ENCODE measurements around the gene CLSTN3.

The CLSTN3 gene

DNA sequence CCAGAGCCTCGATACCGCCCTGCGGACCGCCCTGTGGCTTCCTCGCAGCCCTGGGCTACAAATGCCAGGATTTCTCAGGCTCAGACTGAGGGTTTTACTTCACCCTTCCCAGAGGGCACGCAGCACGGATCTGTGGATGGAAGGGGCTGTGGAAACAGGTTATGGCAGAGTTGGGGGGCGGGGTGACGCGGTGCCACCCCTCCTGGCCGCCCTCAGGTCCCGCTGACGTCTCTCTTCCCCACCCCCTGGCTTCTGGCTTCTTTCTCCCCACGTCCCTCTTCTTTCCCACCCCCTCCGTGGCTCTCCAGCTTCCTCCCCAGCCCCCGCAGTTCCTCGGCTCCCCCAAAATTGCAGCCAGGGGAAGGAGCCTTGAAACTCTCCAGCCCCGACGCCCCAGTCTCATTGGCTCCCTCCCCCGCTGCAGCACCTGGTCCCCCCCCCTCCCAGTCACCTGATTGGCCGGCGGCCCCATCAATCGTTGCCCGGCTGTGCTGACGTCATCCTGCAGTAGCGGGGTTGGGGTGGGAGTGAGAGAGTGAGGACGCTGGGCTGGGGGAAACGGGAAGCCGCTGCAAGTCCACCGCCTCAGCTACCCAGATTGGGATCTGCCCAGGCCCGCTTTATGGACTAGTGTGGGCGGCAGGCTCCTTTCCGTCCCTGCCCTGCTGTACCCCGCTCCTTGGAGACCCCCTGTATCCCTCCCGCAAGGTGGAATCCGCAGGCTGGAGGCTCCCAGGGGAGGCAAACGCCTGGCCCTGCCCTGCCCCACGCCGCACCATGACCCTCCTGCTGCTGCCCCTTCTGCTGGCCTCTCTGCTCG is at the start of gene CLSTN3:
Gene CLSTN3 (plus strand): TSS at position 500 of the 820 bp plus-strand sequence. CDS start 278 bp downstream, at position 778.
- peak; percentile 46 to 47 for DNase-seq

DNA sequence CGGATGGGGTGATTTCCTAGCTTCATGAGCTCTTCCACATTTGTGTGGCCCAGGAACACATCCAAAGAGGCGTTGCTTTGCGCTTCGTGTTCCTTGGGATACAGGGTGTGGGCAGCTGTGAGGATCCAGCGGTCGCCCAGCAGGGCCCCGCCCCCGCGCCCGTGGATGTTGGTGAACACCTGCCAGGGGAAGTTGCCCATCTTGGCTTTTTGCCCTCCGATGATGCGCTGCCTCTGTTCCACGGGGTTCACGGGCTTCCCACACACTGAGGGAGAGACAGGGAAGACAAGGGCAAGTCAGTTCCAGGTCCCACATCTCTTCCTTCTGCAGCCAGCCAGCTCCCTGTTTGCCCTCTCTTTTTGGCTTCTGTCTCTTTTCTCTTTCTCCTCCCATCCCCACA is 49.1 kb upstream of the CLSTN3 start:
- DNase-seq = no peak

DNA sequence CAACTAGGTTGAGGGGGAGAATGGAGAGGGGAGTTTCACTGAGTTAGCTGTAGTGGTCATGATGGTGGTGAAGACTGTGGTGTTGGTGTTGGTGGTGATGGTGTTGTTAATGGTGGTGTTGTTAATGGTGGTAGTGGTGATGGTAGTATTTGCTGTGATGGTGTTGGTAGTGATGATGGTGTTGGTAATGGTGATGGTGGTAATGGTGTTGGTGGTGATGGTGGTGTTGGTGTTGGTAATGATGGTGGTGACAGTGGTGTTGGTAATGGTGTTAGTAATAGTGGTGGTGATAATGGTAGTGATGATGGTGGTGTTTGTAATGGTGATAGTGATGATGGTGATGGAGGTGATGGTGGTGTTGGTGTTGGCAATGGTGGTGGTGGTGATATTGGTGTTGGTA is 47.0 kb upstream of the CLSTN3 start:
- DNase-seq = no peak

DNA sequence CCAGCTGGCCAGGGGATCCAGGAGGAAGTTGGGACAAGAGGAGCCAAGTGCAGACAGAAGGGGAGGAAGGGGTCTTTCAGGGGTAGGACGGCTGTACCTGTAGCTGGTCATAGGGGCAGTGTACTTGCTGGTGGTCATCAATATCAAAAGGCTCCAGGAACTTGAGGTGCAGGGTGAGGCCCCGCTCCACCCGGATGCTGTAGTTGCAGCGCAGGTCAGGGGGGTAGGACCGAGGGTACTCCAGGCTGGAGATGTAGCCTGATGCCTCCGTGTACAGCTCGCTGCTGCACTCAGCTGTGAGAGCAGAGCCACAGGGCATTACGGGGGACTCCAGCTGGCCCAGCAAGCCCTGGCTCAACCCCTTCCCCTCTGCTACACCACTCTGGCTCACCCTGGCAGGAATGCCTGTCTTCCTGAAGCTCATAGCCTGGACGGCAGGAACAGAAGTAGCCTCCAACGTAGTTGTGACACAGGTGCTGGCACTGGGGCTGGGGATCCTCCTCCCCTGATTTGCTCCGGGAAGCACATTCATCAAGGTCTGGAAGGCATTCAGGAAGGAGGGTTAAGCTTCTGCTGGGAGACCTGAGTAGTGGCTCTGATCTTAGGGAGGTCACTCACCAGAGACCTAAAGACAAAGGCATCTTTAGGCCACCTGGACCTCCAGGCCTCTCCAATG is 40.8 kb upstream of the CLSTN3 start:
- no peak for DNase-seq

DNA sequence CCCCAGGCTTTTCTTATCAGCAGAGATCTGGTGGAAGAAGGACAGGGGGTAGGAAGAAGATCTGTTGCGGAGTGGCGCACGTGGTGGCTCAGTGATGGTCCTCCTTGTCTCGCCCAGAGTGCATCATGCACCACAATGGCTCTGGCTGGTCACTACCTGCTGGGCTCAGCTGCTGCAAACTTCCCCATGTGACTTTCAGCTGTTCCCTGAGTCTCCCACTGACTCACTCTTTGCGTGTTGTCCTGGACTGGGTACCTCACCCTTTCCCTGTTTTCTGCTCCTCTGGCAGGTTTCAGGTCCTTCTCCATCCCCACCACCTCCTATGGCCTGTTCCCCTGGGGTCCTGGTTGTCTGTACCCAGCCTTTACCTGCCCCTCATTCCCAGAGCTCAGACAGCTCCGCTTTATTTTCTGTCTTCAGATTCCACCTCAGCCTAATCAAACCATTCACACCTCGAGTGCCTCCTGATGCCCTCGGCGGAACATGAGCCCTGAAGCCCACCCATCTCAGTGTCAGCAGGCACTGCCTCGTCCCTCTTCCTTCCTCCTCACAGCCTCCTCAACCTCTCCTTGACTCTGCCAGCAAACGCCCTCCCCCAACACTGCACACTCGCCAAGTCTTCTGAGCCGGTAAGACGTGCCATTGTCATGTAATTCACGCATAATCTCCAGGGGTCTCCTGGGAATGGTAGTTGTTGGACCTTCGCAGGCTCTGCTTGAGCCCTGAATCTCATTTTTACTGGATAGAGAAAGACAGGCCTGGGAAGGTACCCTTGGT is 39.8 kb upstream of the CLSTN3 start:
- DNase-seq = no peak

DNA sequence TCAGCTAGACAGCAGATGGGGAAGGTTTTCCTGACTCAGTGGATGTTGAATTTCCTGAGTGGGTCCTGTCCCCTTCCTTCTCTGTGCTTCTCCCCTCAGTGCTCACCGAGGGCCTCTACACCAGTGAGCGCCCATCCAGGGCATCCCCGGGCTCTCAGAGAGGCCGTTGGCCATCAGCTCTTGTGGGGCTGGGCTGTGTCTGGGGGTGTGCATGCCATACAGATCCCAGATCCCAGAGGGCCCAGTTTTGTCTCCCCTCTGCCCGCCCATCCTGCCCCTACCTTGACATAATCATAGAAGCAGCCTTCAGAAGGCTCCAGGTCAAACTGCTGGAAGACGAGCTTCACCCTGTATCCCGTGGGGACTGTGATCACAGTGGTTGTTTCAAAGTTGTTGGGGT is 39.0 kb upstream of the CLSTN3 start:
- DNase-seq = no peak

DNA sequence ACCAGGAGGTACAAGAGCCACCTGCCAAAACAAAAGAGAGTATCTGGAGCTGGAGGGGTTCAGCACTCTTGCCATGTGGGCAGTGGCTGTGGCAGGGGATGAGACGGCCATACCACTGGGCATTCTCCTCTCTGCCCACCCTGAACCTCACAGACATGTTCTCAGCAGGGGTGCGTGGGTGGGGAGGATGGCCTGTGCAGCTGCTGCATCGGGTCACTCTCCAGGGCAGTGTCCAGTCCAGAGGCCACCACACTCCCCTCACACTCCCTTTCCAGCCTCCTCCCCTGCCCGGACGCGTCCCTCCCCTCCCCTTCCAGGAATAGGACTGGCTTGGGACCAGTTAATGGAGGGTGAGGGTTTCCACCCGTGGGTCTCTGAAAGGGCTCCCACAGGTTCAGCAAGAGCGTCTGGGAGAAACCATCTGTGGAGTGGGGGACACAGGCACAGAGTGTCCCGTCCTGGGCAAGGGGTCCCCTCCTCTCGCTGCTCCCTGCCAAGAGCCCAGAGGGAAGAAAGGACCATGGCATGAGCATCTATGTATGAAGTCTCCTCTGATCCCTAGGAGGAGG is 38.4 kb upstream of the CLSTN3 start:
- DNase-seq = no peak

DNA sequence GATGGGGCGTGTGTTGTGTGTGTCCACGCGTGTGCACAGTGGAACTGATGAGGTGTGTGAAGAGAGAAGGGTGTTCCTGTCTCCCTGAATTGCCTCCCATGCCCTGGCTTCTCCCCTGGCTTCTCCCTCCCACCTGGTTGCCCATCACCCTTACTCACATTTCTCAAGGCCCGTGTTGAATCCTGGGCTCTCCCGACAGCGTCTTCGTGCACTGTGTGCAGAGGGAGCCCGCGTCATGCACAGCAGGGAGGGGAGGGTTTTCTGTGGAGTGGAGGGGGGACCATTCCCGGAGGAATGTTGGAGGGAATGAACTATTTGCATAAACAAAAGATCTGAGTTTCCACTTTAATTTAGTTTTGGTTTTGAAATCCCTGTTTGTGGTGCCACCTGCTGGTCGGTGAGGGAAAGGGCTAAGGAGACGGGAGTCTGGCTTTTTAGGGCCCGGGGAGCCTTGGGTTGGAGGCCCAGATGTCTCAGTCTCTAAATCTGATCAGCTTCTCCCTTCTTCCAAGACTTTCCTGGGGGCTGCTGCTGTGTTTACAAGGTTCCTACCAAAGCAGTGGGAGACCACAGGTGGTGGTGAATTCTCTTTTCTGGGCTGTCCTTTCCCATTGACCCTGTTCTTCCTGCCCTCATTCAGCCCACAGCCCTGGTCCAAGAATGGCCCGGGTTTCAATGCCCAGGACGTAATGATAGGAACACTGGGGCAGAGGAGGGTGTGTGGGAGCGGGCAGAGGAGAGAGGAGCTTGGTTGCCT is 37.8 kb upstream of the CLSTN3 start, which contains the start of gene C1R:
Gene C1R (minus strand): TSS at position 217 of the 757 bp plus-strand sequence. CDS start 57 bp downstream, at position 160.
- peak; percentile 42 to 52 for DNase-seq

DNA sequence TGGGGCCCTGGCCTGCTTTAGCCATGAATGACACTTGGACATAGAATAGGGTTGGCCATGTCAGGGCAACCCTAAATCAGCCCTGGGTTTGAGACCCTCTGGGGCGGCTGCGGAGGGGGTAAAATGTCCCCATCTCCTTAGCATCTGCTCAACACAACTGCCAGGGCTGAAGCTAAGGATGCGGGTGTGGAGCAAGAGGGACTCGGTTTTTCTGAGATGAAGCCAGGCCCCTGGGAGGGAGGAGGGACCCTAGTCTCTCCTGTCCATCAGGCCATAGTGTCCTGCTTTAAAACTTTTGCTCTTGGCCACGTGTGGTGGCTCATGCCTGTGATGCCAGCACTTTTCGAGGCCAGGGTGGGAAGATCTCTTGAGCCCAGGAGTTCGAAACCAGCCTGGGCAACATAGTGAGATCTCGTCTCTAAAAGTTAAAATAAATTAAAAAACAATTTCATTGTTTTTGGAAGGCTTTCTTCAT is 37.1 kb upstream of the CLSTN3 start:
- no peak for DNase-seq

DNA sequence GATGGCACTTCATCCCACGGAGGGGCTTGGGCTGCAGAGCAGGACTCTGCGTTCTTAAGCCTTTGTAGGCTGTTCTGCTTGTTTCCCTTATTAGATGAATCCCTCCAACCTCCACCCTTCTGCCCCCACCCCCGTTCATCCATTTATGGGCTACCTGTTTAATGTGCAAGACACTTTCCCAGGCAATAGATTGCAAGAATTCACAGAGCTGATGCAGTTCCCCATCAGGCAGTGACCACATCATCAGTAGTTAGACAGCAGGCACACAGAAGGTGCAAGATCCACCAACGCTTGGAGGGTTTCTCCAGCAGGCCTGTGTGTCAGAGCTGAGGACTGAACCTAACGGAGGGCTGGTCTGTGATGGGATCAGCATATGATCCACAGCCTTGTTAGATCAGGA is 36.7 kb upstream of the CLSTN3 start:
- no peak for DNase-seq

DNA sequence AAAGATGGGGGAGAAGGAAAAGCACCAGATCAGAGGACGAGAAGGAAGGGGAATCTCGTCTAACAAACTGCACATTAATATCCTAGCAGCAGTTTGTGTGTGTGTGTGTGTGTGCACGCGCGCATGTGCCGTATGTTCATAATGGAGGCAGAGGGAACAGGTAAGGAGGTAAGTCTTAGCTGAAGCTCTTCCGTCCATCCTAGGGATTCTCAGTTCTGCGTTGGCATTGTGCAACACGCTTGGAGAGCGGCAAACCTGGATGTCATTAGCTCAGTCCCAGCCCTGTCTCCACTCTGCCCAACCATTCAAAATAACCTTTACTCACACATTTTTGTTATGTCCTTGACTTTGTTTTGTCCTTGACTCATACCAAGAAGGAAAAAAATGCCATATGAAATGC is 36.3 kb upstream of the CLSTN3 start:
- no peak for DNase-seq

DNA sequence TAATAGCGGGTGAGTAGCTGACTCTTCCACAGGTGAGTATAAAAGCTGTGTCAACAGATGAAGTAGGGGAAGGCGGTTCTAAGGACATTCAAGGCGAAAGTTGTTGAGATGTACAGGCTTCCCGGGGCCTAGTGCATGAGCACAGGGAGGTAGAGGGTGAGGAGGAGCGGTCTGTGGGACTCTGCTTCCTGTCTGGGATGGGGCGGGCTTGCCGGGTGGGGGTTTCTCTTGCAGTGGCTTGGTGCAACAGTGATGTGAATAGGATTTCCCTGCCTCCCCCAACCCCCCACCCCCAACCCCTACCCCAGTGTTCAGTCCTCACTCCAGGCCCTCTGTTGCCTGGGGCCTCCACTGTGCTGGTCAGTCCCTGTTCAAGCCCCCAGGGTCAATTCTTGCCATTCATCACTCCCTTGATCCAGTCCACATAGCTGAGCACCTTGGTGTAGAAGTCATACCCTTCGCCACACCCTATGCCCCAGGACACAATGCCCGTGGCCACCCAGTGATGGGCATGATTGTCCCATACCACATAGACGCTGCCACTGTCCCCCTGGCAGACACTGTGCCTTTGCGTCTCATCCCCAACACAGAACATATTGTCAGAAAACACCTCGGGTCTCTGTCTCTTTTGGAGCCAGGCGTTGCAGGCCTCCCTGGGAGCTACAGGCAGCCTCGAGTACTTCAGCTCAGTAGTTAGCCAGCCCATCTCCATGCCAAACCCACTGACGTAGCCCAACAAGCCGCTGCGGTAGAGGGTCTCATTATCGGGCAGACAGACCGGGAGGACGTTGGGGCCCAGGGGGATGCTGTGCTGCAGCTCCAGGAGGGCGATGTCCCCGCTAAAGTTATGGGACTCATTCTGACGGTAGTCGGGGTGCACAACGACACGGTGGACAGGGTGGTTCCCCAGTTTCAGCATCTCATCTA is 33.9 kb upstream of the CLSTN3 start:
- no peak for DNase-seq

DNA sequence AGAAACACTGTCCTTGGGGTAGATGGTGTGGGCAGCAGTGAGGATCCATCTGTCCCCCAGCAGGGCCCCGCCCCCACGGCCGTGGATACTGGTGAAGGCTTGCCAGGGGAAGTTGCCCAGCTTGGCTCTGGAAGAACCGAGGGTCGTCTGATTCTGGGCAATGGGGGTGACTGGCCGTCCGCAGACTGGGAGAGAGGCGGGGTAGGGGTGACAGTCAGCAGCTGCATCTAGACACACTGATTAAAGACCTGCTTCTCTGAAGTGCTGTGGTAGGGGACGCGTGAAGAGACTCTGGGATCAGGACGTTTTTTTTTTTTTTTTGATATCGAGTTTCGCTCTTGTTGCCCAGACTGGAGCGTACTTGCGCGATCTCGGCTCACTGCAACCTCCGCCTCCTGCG is 33.2 kb upstream of the CLSTN3 start:
- no peak for DNase-seq

DNA sequence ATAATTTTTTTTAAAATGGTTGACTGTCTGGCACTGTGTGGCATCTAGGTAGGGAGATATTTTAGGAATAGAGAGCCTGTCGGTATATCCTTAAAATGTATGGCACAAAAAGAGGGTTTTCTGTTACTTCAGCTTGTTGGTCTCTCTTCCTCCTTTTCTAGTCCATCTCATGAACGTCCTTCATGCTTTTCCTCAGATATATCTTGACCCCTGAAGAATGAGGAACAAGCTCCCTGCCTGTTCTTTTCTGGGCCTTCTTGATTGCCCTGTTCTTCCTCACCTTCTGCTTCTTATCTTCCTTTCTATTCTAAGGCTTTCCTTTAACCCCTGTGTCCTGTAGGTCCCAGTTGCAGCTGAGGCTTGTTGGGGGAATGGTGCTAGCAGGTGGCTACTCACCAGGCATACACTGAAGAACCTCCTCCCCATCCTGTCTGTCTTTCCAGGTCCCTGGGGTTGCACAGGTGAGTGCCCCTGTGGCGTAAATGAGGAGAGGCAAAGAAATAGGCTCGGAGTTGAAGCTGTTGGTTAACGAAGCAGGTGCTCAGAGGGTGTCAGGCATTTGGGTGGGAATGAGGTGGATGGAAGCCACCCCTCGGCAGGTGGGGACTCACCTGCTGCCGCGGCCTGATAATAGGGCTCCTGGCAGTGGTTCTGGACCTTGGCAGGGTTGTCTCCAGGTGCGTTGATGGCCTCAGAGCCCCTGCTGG is 30.7 kb upstream of the CLSTN3 start:
- DNase-seq = no peak

DNA sequence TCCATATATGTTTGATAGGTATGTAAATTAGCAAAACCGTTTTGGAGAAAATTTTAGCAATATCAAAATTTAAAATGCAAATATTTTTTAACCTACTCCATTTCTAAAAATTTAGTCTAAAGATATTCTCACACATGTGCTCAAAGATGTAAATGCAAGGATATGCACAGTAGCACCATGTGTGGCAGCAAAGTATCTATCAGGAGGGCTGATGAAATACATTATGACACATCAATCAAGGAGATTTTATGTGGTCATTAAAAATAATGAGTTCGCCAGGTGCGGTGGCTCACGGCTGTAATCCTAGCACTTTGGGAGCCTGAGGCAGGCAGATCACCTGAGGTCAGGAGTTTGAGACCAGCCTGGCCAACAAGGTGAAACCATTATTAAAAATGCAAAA is 29.9 kb upstream of the CLSTN3 start:
- DNase-seq = no peak

DNA sequence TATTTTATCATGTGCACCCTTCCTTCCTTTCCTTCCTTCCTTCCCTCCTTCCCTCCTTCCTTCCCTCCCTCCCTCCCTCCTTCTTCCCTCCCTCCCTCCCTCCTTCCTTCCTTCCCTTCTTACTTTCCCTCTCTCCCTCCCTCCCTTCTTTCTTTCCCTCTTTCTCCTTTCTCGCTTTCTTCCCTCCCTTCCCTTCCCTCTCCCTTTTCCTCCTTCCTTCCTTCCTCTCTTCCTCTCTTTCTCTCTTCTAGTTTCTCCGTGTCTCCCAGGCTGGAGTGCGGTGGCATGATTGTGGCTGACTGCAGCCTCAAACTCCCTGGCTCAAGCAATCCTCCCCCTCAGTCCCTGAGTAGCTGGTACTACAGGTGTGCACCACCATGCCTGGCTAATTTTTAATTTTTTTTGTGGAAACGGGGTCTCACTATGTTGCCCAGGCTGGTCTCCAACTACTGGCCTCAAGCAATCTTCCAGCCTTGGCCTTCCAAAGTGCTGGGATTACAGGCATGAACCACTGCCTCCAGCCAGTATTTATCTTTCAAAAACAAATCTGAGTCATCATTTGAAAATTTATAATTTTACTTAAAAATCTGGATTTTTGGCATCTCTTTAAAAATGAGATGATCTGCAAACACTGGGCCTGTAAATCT is 29.0 kb upstream of the CLSTN3 start:
- DNase-seq = no peak

DNA sequence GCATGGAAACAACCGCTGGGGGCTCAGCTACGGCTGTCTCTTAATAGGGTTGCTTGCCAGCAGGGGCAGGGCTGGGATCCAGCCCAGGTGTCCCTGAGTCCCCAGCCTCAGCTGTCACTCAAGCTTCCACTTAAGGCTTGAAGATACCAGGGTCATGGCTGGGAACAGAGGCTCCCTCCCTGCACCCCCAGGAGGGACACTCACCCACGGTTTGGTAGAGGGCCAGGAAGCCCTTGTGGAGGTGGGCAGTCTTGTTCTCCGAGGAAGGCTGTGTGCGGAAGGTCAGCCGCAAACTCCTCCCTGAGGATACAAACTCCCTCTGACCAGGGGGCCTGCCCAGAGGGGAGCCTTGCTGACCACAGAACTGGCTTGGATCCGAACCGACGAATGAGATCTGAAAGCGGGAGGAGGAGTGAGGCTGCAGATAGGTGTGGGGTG is 28.5 kb upstream of the CLSTN3 start:
- no peak for DNase-seq

DNA sequence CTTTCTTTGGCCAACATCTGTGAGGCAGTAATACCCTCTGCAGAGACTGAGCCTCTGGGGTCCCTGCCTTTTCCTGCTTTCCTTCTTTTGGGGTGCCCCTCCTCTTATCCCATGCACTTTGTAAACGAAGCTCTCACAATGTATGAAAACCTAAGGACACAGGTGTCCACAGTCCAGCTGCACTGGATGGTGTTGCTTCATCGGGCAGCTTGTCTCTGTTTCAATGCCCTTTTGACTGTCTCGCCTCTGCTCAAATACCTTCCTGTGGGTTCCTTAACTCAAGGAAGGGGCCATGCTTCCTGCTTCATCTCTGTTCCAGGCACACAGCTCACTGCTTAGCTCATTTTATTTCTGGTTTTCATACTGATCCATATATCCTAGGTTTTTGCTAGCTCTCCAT is 27.6 kb upstream of the CLSTN3 start:
- DNase-seq = no peak

DNA sequence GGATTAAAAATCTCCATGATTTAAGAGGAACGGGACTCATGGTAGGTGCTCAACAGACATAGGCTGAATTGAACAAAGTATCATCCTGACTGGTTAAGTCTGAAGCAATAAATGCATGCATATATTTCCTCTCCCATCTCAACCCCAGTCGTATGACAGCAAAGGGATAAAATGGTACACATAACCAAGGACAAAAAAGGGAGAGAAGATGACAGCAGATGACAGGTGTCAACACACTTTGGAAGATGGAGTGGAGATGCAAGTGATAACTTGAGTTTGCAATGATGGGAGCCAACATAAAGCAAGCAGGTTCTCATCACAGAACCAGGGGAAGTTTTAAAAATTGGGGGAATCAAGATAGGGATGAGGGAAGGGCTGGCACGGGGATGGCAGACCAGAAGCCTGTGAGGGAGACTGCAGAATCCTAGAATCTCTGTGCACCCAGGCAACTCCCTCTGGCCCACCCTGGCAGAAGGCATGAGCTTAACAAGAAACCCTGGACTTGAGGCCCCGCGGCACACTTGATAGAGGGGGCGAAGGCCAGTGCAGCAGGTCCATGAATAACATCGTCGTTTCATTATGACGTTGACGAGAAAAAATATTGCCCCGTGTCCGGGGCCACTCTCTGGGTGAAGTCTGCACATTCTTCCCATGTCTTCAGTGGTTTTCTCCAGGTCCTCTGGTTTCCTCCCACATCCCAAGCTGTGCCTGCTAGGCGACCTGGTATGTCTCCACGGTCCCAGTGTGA is 26.2 kb upstream of the CLSTN3 start:
- DNase-seq = no peak

Measured in AML-193 (cell line).